HepG2 (cell line): ENCODE results near the gene NFE2L1. TPM values are rescaled to one million over a fixed set of nuclear protein-coding genes. Genes with fewer than 3 reads are reported as not detected.

Experiments
- AKAP8 ChIP-seq: sonication (generic); formaldehyde crosslinking; IDR thresholded peaks from 2 replicates; pipeline ENCODE4 v1.5.1; 2020; ENCODE audit warnings: mild to moderate bottlenecking, missing genetic modification reagents
- ELF4 ChIP-seq: sonication (generic); formaldehyde crosslinking; IDR thresholded peaks from 2 replicates; pipeline ENCODE4 v1.5.0; 2020; ENCODE audit warnings: missing genetic modification reagents, mild to moderate bottlenecking, moderate library complexity, borderline replicate concordance
- HMG20A ChIP-seq: IDR thresholded peaks from 2 replicates; pipeline ENCODE4 v1.6.1; 2016; ENCODE audit warnings: borderline replicate concordance
- NFYB ChIP-seq: sonication (generic); formaldehyde crosslinking; IDR thresholded peaks from 2 replicates; pipeline ENCODE4 v1.4.0; 2020; ENCODE audit warnings: missing genetic modification reagents
- ONECUT2 ChIP-seq: sonication (generic); formaldehyde crosslinking; IDR thresholded peaks from 2 replicates; pipeline ENCODE4 v1.4.0; 2020; ENCODE audit warnings: missing genetic modification reagents
- PHF21A ChIP-seq: sonication (generic); formaldehyde crosslinking; IDR thresholded peaks from 2 replicates; pipeline ENCODE4 v1.5.0; 2020; ENCODE audit warnings: mild to moderate bottlenecking, missing genetic modification reagents
- PPARG ChIP-seq: conservative IDR thresholded peaks from 2 replicates; pipeline ENCODE4 v1.6.1; 2016; ENCODE audit warnings: missing biosample characterization, missing genetic modification reagents
- RAD21 ChIP-seq: fragments of 450-650 bp; formaldehyde crosslinking; IDR thresholded peaks from 2 replicates; pipeline ENCODE4 v1.5.0; 2020; ENCODE audit warnings: mild to moderate bottlenecking
- REL ChIP-seq: sonication (generic); formaldehyde crosslinking; conservative IDR thresholded peaks from 2 replicates; pipeline ENCODE4 v1.8.0; 2022; ENCODE audit warnings: mild to moderate bottlenecking, missing genetic modification reagents, moderate library complexity
- SNAI1 ChIP-seq: sonication (generic); formaldehyde crosslinking; IDR thresholded peaks from 2 replicates; pipeline ENCODE4 v1.5.0; 2020; ENCODE audit warnings: mild to moderate bottlenecking, missing genetic modification reagents, borderline replicate concordance
- SRF ChIP-seq: IDR thresholded peaks from 2 replicates; pipeline ENCODE4 v1.6.1; 2011; ENCODE audit warnings: mild to moderate bottlenecking, low read depth, low read length, moderate library complexity
- TEAD2 ChIP-seq: sonication (generic); formaldehyde crosslinking; IDR thresholded peaks from 2 replicates; pipeline ENCODE4 v1.9.0; 2021; ENCODE audit warnings: missing genetic modification reagents
- TEAD3 ChIP-seq: optimal IDR thresholded peaks from 2 replicates; pipeline ENCODE3; 2016; ENCODE audit warnings: borderline replicate concordance
- ZKSCAN8 ChIP-seq: IDR thresholded peaks from 2 replicates; pipeline ENCODE4 v1.6.1; 2016; ENCODE audit warnings: borderline replicate concordance, missing genetic modification reagents, missing compliant biosample characterization
- ZNF256 ChIP-seq: sonication (generic); formaldehyde crosslinking; conservative IDR thresholded peaks from 2 replicates; pipeline ENCODE4 v1.4.0; 2020; ENCODE audit warnings: missing genetic modification reagents
- ZNF768 ChIP-seq: sonication (generic); formaldehyde crosslinking; IDR thresholded peaks from 2 replicates; pipeline ENCODE4 v1.4.0; 2020; ENCODE audit warnings: missing genetic modification reagents
- ZSCAN9 ChIP-seq: IDR thresholded peaks from 2 replicates; pipeline ENCODE4 v1.6.1; 2016; ENCODE audit warnings: borderline replicate concordance
- polyA plus RNA-seq, 8 experiments: library from polyadenylated mRNA; depleted of rRNA in 3 of 8; stranded (reverse) in 7 of 8; unstranded in 1 of 8; fragments of >200 nt; fragmentation: Illumina TruSeq in 4 of 8; extraction: Trizol in 4 of 8; gene quantifications; 2 replicates each; pipeline versions ENCODE4 v1.2.1 to v1.2.3, GENCODE V29; 2011 to 2016; ENCODE audit warnings: low read depth in 4 of 8, missing spikeins in 1 of 8, mixed read lengths in 1 of 8; ENCODE audit not compliant: insufficient read depth in 1 of 8
- total RNA-seq, 5 experiments: library from RNA; depleted of rRNA; stranded (reverse); fragments of >200 nt; fragmentation: Illumina TruSeq; extraction: Trizol; gene quantifications; 2 replicates each; pipeline ENCODE4 v1.2.3, GENCODE V29; 2016; ENCODE audit warnings: low read depth in 1 of 5
- TF ChIP-seq, protein P1 (sequence below): IDR thresholded peaks from 2 replicates; pipeline ENCODE4 v1.6.1; 2018; ENCODE audit warnings: missing genetic modification reagents, mild to moderate bottlenecking, missing compliant biosample characterization
- TF ChIP-seq, protein P2 (sequence below): sonication (generic); formaldehyde crosslinking; IDR thresholded peaks from 2 replicates; pipeline ENCODE4 v1.4.0; 2020; ENCODE audit warnings: missing genetic modification reagents, low read depth, mild to moderate bottlenecking, borderline replicate concordance
- TF ChIP-seq, protein P3 (sequence below): sonication (generic); formaldehyde crosslinking; IDR thresholded peaks from 2 replicates; pipeline ENCODE4 v1.8.1; 2023; ENCODE audit warnings: mild to moderate bottlenecking, inconsistent platforms, moderate library complexity, missing genetic modification reagents, borderline replicate concordance
- TF ChIP-seq, protein P4 (sequence below): sonication (generic); formaldehyde crosslinking; IDR thresholded peaks from 2 replicates; pipeline ENCODE4 v1.8.0; 2022; ENCODE audit warnings: mild to moderate bottlenecking, missing genetic modification reagents, moderate library complexity
- TF ChIP-seq, protein P5 (sequence below): sonication (generic); formaldehyde crosslinking; IDR thresholded peaks from 2 replicates; pipeline ENCODE4 v1.8.0; 2022; ENCODE audit warnings: mild to moderate bottlenecking, missing genetic modification reagents; ENCODE audit not compliant: insufficient replicate concordance
- TF ChIP-seq, protein P6 (sequence below): IDR thresholded peaks from 2 replicates; pipeline ENCODE4 v1.6.1; 2016; ENCODE audit warnings: mild to moderate bottlenecking

Gene NFE2L1
- total and polyA plus RNA-seq, 2 of the 13 experiments (the other 11 are each of a cell fraction or from before 2014, with no cell fraction given): 67.0 to 234 TPM

DNA sequence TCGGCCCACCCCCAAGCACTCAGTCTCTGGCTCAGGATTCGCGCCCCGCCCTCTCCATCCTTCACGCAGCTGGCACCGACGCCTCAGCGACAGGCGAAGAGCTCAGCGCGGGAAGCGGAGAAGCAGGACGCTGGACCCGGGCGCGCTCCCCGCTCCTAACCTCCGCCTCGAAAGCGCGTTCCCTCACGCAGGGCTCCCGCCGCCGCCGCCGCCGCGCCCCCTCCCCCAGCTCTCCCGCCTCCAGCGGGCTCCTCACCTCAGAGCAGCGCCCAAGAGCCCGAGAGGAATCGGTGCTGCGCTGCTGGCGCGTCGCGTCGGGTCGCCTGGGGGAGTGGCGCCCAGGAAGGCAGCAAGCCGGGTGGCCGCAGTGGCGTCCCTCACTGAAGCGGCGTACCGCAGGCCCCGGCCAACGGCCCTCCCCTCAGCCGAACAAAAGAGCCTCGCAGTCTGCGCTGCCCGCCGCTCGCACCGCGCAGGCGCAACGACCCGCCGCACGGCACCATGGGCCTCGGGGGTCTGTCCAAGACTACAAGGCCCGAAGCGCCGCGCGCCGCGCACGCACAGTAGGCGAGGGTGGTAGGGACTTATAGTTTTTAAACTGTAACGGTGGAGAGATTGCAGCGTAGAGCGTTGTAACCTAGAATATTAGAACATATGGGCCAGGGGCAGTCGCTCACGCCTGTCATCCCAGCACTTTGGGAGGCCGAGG lies 53.0 kb downstream of the NFE2L1 start, which contains the start of gene CBX1 (continued):
- TF ChIP-seq PPARG (CRISPR knock-in tag): peak; percentile 34; the same call in 1 of the 2 replicates
- peak; percentile 90 for TF ChIP-seq PHF21A (CRISPR knock-in tag)
- TF ChIP-seq ZNF256 (CRISPR knock-in tag): no peak
- no peak for TF ChIP-seq ELF4
- no peak; the same call in 1 of the 2 replicates for TF ChIP-seq ONECUT2
- TF ChIP-seq, protein P1, sequence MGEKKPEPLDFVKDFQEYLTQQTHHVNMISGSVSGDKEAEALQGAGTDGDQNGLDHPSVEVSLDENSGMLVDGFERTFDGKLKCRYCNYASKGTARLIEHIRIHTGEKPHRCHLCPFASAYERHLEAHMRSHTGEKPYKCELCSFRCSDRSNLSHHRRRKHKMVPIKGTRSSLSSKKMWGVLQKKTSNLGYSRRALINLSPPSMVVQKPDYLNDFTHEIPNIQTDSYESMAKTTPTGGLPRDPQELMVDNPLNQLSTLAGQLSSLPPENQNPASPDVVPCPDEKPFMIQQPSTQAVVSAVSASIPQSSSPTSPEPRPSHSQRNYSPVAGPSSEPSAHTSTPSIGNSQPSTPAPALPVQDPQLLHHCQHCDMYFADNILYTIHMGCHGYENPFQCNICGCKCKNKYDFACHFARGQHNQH: peak; percentile 85
- peak; percentile 65 for TF ChIP-seq ZNF768 (CRISPR knock-in tag)
- TF ChIP-seq REL (CRISPR knock-in tag): peak; percentile 86; the same call in 1 of the 2 replicates
- TF ChIP-seq, protein P2, sequence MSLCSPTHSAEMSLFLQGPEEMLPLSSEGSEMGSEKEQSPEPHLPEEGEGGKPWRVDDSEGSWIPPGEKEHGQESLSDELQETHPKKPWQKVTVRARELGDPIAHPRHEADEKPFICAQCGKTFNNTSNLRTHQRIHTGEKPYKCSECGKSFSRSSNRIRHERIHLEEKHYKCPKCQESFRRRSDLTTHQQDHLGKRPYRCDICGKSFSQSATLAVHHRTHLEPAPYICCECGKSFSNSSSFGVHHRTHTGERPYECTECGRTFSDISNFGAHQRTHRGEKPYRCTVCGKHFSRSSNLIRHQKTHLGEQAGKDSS (CRISPR knock-in tag): no peak; the same call in none of the 2 replicates
- TF ChIP-seq SRF: no peak
- TF ChIP-seq, protein P3, sequence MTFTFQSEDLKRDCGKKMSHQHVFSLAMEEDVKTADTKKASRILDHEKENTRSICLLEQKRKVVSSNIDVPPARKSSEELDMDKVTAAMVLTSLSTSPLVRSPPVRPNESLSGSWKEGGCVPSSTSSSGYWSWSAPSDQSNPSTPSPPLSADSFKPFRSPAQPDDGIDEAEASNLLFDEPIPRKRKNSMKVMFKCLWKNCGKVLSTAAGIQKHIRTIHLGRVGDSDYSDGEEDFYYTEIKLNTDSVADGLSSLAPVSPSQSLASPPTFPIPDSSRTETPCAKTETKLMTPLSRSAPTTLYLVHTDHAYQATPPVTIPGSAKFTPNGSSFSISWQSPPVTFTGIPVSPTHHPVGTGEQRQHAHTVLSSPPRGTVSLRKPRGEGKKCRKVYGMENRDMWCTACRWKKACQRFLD (CRISPR knock-in tag): peak; percentile 99; the same call in 1 of the 2 replicates
- no peak for TF ChIP-seq HMG20A
- peak; percentile 80 for TF ChIP-seq ZSCAN9
- peak; percentile 49; the same call in 1 of the 2 replicates for TF ChIP-seq RAD21 (CRISPR knock-in tag)
- peak; percentile 37 for TF ChIP-seq NFYB (CRISPR knock-in tag)
- peak; percentile 73; the same call in 1 of the 2 replicates for TF ChIP-seq AKAP8
- TF ChIP-seq ZKSCAN8 (CRISPR knock-in tag): peak; percentile 16; the same call in 1 of the 2 replicates
- TF ChIP-seq TEAD3 (CRISPR knock-in tag): peak; percentile 38
- TF ChIP-seq TEAD2 (CRISPR knock-in tag): no peak
- TF ChIP-seq SNAI1: peak; percentile 95
- TF ChIP-seq, protein P4, sequence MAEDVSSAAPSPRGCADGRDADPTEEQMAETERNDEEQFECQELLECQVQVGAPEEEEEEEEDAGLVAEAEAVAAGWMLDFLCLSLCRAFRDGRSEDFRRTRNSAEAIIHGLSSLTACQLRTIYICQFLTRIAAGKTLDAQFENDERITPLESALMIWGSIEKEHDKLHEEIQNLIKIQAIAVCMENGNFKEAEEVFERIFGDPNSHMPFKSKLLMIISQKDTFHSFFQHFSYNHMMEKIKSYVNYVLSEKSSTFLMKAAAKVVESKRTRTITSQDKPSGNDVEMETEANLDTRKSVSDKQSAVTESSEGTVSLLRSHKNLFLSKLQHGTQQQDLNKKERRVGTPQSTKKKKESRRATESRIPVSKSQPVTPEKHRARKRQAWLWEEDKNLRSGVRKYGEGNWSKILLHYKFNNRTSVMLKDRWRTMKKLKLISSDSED (CRISPR knock-in tag): peak; percentile 11; the same call in 1 of the 2 replicates
- TF ChIP-seq, protein P5, sequence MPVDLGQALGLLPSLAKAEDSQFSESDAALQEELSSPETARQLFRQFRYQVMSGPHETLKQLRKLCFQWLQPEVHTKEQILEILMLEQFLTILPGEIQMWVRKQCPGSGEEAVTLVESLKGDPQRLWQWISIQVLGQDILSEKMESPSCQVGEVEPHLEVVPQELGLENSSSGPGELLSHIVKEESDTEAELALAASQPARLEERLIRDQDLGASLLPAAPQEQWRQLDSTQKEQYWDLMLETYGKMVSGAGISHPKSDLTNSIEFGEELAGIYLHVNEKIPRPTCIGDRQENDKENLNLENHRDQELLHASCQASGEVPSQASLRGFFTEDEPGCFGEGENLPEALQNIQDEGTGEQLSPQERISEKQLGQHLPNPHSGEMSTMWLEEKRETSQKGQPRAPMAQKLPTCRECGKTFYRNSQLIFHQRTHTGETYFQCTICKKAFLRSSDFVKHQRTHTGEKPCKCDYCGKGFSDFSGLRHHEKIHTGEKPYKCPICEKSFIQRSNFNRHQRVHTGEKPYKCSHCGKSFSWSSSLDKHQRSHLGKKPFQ (CRISPR knock-in tag): peak; percentile 65
- TF ChIP-seq, protein P6, sequence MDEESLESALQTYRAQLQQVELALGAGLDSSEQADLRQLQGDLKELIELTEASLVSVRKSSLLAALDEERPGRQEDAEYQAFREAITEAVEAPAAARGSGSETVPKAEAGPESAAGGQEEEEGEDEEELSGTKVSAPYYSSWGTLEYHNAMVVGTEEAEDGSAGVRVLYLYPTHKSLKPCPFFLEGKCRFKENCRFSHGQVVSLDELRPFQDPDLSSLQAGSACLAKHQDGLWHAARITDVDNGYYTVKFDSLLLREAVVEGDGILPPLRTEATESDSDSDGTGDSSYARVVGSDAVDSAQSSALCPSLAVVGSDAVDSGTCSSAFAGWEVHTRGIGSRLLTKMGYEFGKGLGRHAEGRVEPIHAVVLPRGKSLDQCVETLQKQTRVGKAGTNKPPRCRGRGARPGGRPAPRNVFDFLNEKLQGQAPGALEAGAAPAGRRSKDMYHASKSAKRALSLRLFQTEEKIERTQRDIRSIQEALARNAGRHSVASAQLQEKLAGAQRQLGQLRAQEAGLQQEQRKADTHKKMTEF (CRISPR knock-in tag): peak; percentile 98; the same call in 1 of the 2 replicates
